ENCODE results near the gene C11orf42. TPM values are rescaled to one million over a fixed set of nuclear protein-coding genes. Genes with fewer than 3 reads are reported as not detected.

C11orf42 gene
- total and polyA plus RNA-seq, 8 donors: not detected

- FAIRE-seq: no peak
- ATAC-seq: no peak
- H3K4me3 ChIP-seq: no peak overlapping the region
- no peaks in the 10 kb centered on the region for H3K4me1 ChIP-seq
- H3K27ac ChIP-seq: no peak overlapping the region
- H3K27me3 ChIP-seq: no peaks in the 10 kb centered on the region
- H3K9me3 ChIP-seq: no peaks in the 10 kb centered on the region
- TF ChIP-seq CTCF (IDR thresholded peaks at IDR 0.05): no peak
- peaks cover 0 to 29% (median 0%) of the 10 kb centered on the region in 3 donors for H3K36me3 ChIP-seq
- intact Hi-C loops (cut with DNase I): no loop called here
- no peak for DNase-seq
- WGBS, 2 donors: 82 to 90% methylated on average over 3 of the region's 3 CpGs
These were observed 1.3 kb downstream of the C11orf42 start for GRCh38 chr11:6206456-6207180.

- no peaks in the 10 kb centered on the region for H3K27me3 ChIP-seq
- ATAC-seq: no peak
- peaks cover 0 to 41% (median 0%) of the 10 kb centered on the region in 3 donors for H3K36me3 ChIP-seq
- H3K27ac ChIP-seq: no peak overlapping the region
- no peak for FAIRE-seq
- peak in 1 of 6 donors; percentile 31 for DNase-seq
- no peak for TF ChIP-seq CTCF (IDR thresholded peaks at IDR 0.05)
- no peak overlapping the region for H3K4me3 ChIP-seq
- intact Hi-C loops (cut with DNase I): no loop called here
- no peaks in the 10 kb centered on the region for H3K4me1 ChIP-seq
- WGBS, 2 donors: 93% methylated on average over 12 of the region's 12 CpGs
- no peaks in the 10 kb centered on the region for H3K9me3 ChIP-seq
These were observed 4.4 kb downstream of the C11orf42 start for GRCh38 chr11:6209801-6210200.

- H3K4me1 ChIP-seq: no peaks in the 10 kb centered on the region
- FAIRE-seq: no peak
- intact Hi-C loops (cut with DNase I): no loop called here
- no peaks in the 10 kb centered on the region for H3K27me3 ChIP-seq
- TF ChIP-seq CTCF (IDR thresholded peaks at IDR 0.05): no peak
- H3K9me3 ChIP-seq: no peaks in the 10 kb centered on the region
- WGBS, 2 donors: 96 to 99% methylated on average over 9 of the region's 9 CpGs
- DNase-seq: peak in 1 of 6 donors; percentile 28
- H3K36me3 ChIP-seq: peaks cover 0 to 45% (median 2%) of the 10 kb centered on the region in 3 donors
- H3K4me3 ChIP-seq: no peak overlapping the region
- no peak overlapping the region for H3K27ac ChIP-seq
- no peak for ATAC-seq
These were observed 5.1 kb downstream of the C11orf42 start for GRCh38 chr11:6210274-6210955.

- no peak for FAIRE-seq
- intact Hi-C loops (cut with DNase I): no loop called here
- WGBS, 2 donors: 97 to 98% methylated on average over 10 of the region's 10 CpGs
- ATAC-seq: no peak
- Histone ChIP-seq H3K27ac (no peak overlapping the region), H3K4me1 (no peaks in the 10 kb centered on the region), H3K36me3 (peaks cover 0 to 65% (median 2%) of the 10 kb centered on the region in 3 donors), H3K27me3 (no peaks in the 10 kb centered on the region), H3K9me3 (no peaks in the 10 kb centered on the region), H3K4me3 (no peak overlapping the region)
- TF ChIP-seq CTCF (IDR thresholded peaks at IDR 0.05): no peak
- DNase-seq: peak in 1 of 6 donors; percentile 42
These were observed 9.2 kb downstream of the C11orf42 start for GRCh38 chr11:6214530-6214929.

- H3K27me3 ChIP-seq: no peaks in the 10 kb centered on the region
- ATAC-seq (no peak), DNase-seq (no peak), FAIRE-seq (no peak)
- intact Hi-C loops (cut with DNase I): no loop called here
- no peaks in the 10 kb centered on the region for H3K4me1 ChIP-seq
- H3K36me3 ChIP-seq: peaks cover 0 to 47% (median 2%) of the 10 kb centered on the region in 3 donors
- no peak overlapping the region for H3K4me3 ChIP-seq
- WGBS, 2 donors: 86 to 91% methylated on average over 4 of the region's 4 CpGs
- no peaks in the 10 kb centered on the region for H3K9me3 ChIP-seq
- no peak for TF ChIP-seq CTCF (IDR thresholded peaks at IDR 0.05)
- no peak overlapping the region for H3K27ac ChIP-seq
These were observed 11.1 kb downstream of the C11orf42 start for GRCh38 chr11:6216501-6216900.
